IMR-90 (cell line): ENCODE results near the gene GNB5. TPM values are rescaled to one million over a fixed set of nuclear protein-coding genes. Genes with fewer than 3 reads are reported as not detected.

Experiments used
- ATAC-seq: fragments of 200-7000 bp; cut with Tn5 transposase; 2 replicates; pipeline ENCODE4 v1.9.1; 2020; ENCODE audit warnings: low read depth, mild to moderate bottlenecking, moderate library complexity
- BruUV-seq: library from RNA; stranded (reverse); fragments of 400-500 nt; replicated peaks from 2 replicates; lab custom pipeline; 2021; lab: Mats Ljungman, UMichigan
- CTCF ChIA-PET: fragments of 300-600 bp; formaldehyde crosslinking; extraction: SDS; loops from one replicate; lab custom pipeline; 2021; ENCODE audit warnings: antibody characterized with exemption; lab: Yijun Ruan, JAX
- POLR2A ChIA-PET: fragments of 300-600 bp; sonication (Branson Sonifier 250); formaldehyde crosslinking; loops from one replicate; lab custom pipeline; 2022; ENCODE audit warnings: antibody characterized with exemption; ENCODE audit not compliant: unreplicated experiment; lab: Charles Lee
- DNase-seq: peaks from one replicate; pipeline ENCODE4 v3.0.0; 2013
- H2AFZ ChIP-seq: replicated peaks from 2 replicates; pipeline ENCODE3; 2013; ENCODE audit warnings: low read length, mild to moderate bottlenecking; ENCODE audit not compliant: poor library complexity
- H2AK5ac ChIP-seq: 2 replicates; pipeline ENCODE4 v1.6.1; 2013; ENCODE audit warnings: low read depth, low read length, inconsistent platforms
- H2AK9ac ChIP-seq: replicated peaks from 2 replicates; pipeline ENCODE3; 2013; ENCODE audit warnings: mild to moderate bottlenecking, low read depth, low read length, moderate library complexity; ENCODE audit not compliant: poor library complexity
- H2BK120ac ChIP-seq: 2 replicates; pipeline ENCODE4 v1.6.1; 2013; ENCODE audit warnings: low read depth, low read length, inconsistent platforms
- H2BK15ac ChIP-seq: 3 replicates; pipeline ENCODE4 v1.6.1; 2013; ENCODE audit warnings: low read depth, low read length, inconsistent platforms
- H2BK20ac ChIP-seq: 2 replicates; pipeline ENCODE4 v1.6.1; 2013; ENCODE audit warnings: low read depth, mild to moderate bottlenecking, inconsistent platforms, low read length, moderate library complexity
- H2BK5ac ChIP-seq: 2 replicates; pipeline ENCODE4 v1.6.1; 2013; ENCODE audit warnings: mild to moderate bottlenecking, low read depth, low read length, inconsistent platforms; ENCODE audit not compliant: poor library complexity, severe bottlenecking
- H3K14ac ChIP-seq: replicated peaks from 2 replicates; pipeline ENCODE4 v1.6.1; 2013; ENCODE audit warnings: low read depth, low read length, inconsistent platforms
- H3K18ac ChIP-seq: 2 replicates; pipeline ENCODE4 v1.6.1; 2013; ENCODE audit warnings: low read depth, low read length, control low read depth
- H3K23ac ChIP-seq: 2 replicates; pipeline ENCODE4 v1.6.1; 2013; ENCODE audit warnings: low read depth, low read length, inconsistent platforms
- H3K27ac ChIP-seq: 2 replicates; pipeline ENCODE4 v1.5.1; 2013; ENCODE audit warnings: mild to moderate bottlenecking, control low read depth, low read length; ENCODE audit not compliant: insufficient read depth
- H3K27me3 ChIP-seq: 2 replicates; pipeline ENCODE4 v1.6.1; 2013; ENCODE audit warnings: low read length; ENCODE audit not compliant: control insufficient read depth, insufficient read depth
- H3K36me3 ChIP-seq: 2 replicates; pipeline ENCODE4 v1.6.1; 2013; ENCODE audit warnings: low read length, mixed read lengths; ENCODE audit not compliant: control insufficient read depth, insufficient read depth
- H3K4ac ChIP-seq: 2 replicates; pipeline ENCODE4 v1.6.1; 2013; ENCODE audit warnings: low read depth, low read length, inconsistent platforms
- H3K4me1 ChIP-seq: 2 replicates; pipeline ENCODE4 v1.6.1; 2013; ENCODE audit warnings: low read length, mixed read lengths; ENCODE audit not compliant: control insufficient read depth, insufficient read depth
- H3K4me2 ChIP-seq: 2 replicates; pipeline ENCODE4 v1.6.1; 2013; ENCODE audit warnings: low read depth, mild to moderate bottlenecking, control low read depth, low read length, moderate library complexity
- H3K4me3 ChIP-seq: 2 replicates; pipeline ENCODE4 v1.5.1; 2013; ENCODE audit warnings: low read depth, mild to moderate bottlenecking, control low read depth, low read length, moderate library complexity; ENCODE audit not compliant: insufficient read depth
- H3K56ac ChIP-seq: 2 replicates; pipeline ENCODE4 v1.6.1; 2013; ENCODE audit warnings: low read length, inconsistent platforms; ENCODE audit not compliant: insufficient read depth; ENCODE audit errors: extremely low read depth
- H3K79me1 ChIP-seq, 2 experiments: 2 replicates each; pipeline ENCODE4 v1.6.1; 2013; ENCODE audit warnings: low read length in 2 of 2, inconsistent platforms in 1 of 2, low read depth in 1 of 2
- H3K9ac ChIP-seq: 2 replicates; pipeline ENCODE4 v1.6.1; 2013; ENCODE audit warnings: low read depth, low read length, control low read depth
- H3K9me1 ChIP-seq: 2 replicates; pipeline ENCODE4 v1.6.1; 2013; ENCODE audit warnings: low read length, inconsistent platforms; ENCODE audit not compliant: insufficient read depth
- H3K9me3 ChIP-seq: 2 replicates; pipeline ENCODE4 v1.6.1; 2013; ENCODE audit warnings: low read length; ENCODE audit not compliant: control insufficient read depth, insufficient read depth
- H4K20me1 ChIP-seq: 2 replicates; pipeline ENCODE4 v1.6.1; 2013; ENCODE audit warnings: low read length, inconsistent platforms; ENCODE audit not compliant: insufficient read depth
- H4K5ac ChIP-seq: 2 replicates; pipeline ENCODE4 v1.6.1; 2013; ENCODE audit warnings: mild to moderate bottlenecking, low read depth, low read length, control low read depth
- H4K8ac ChIP-seq, 2 experiments: 2 replicates each; pipeline ENCODE4 v1.6.1; 2013; ENCODE audit warnings: low read depth in 2 of 2, low read length in 2 of 2, control low read depth in 1 of 2, inconsistent platforms in 1 of 2
- H4K91ac ChIP-seq: 2 replicates; pipeline ENCODE4 v1.6.1; 2013; ENCODE audit warnings: low read depth, low read length, inconsistent platforms; ENCODE audit not compliant: insufficient read depth
- NFE2L2 ChIP-seq: fragments of 150-350 bp; IDR thresholded peaks from 2 replicates; pipeline ENCODE4 v1.6.1; 2016; ENCODE audit warnings: low read depth, mild to moderate bottlenecking, low read length
- POLR2A ChIP-seq: IDR thresholded peaks from 2 replicates; pipeline ENCODE4 v1.6.1; 2012; ENCODE audit warnings: mild to moderate bottlenecking, low read depth, low read length
- RAD21 ChIP-seq: IDR thresholded peaks from 2 replicates; pipeline ENCODE4 v1.6.1; 2012; ENCODE audit warnings: low read length, improper control_type of control experiment
- SMC3 ChIP-seq: fragments of 150-350 bp; IDR thresholded peaks from 2 replicates; pipeline ENCODE4 v1.6.1; 2016; ENCODE audit warnings: low read depth, mild to moderate bottlenecking, antibody characterized with exemption, low read length, moderate library complexity
- WGBS, 2 experiments: methylation state at CpG; one replicate each; pipeline versions ENCODE4 v1.1.5 to v1.1.7; 2013; ENCODE audit warnings: missing lambda C conversion rate in 2 of 2; ENCODE audit not compliant: insufficient read length in 1 of 2; ENCODE audit errors: extremely low coverage in 2 of 2; 5-methylcytosine and 5-hydroxymethylcytosine counted together
- dilution Hi-C: fragments of 300-500 bp; cut with HindIII; formaldehyde crosslinking; loops from one replicate; pipeline ENCODE4 v1.14.3; 2018; ENCODE audit warnings: low sequenced_read_pairs; ENCODE audit not compliant: unreplicated experiment
- in situ Hi-C: fragments of 300-500 bp; cut with MboI; formaldehyde crosslinking; loops from 3 replicates; pipeline ENCODE4 v1.14.3; 2019; ENCODE audit warnings: low sequenced_read_pairs, inconsistent platforms, mixed read lengths
- intact Hi-C: fragments of 100-400 bp; cut with micrococcal nuclease; formaldehyde crosslinking; loops from 2 replicates; pipeline ENCODE4 v1.10.0; 2022
- polyA plus RNA-seq, 3 experiments: library from polyadenylated mRNA; depleted of rRNA; stranded (reverse); fragments of >200 nt; gene quantifications; 2 replicates each; pipeline ENCODE4 v1.2.3, GENCODE V29; 2012; ENCODE audit warnings: low replicate concordance in 1 of 3
- total RNA-seq: library from RNA; depleted of rRNA; stranded (reverse); fragments of >200 nt; gene quantifications from 2 replicates; pipeline ENCODE4 v1.2.3, GENCODE V29; 2012
- TF ChIP-seq, protein P1 (sequence below): fragments of 150-350 bp; IDR thresholded peaks from 2 replicates; pipeline ENCODE4 v1.6.1; 2017; ENCODE audit warnings: mild to moderate bottlenecking, antibody characterized with exemption, low read length, low read depth
- TF ChIP-seq, protein P2 (sequence below): conservative IDR thresholded peaks from 2 replicates; pipeline ENCODE4 v1.5.1; 2012; ENCODE audit warnings: mild to moderate bottlenecking, low read depth, low read length, improper control_type of control experiment

GNB5 gene
- total and polyA plus RNA-seq, 2 of the 4 experiments (the other 2 are of a cell fraction) = 27.7 to 33.2 TPM

DNA sequence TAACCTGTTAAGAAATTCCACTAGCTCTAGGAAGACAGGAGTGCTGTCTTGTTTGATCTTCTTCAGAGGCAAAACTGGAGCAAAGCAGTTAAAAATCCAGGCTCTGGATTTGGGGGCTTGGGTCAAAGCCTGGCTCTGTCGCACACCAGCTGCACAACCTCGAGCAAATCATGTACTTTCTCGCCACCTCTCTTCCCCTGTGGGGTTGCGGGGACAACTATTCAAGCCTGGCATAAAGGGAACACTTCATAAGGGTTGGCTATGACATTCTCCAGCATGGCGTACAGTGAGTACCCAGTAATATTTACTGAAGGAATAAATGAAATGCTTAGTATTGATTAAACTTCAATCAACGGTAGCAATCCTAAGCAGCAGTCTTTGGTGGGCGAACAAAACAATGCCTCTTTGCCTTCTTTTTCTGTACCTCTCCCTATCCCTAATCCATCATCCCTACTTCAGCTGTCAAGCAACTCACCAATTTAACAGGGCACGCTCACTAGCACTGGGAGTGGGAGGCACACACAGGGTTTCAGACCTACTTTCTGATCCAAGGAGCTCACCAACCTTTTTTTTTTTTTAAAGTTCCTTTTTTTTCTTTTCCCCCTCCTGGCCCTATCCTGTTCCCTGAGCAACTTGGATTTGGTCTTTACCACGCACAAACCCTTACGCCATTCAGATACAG, 33.0 kb downstream of the GNB5 start:
- ATAC-seq (no peak), DNase-seq (no peak)
- H3K9me1 ChIP-seq = peaks cover 21% of the 10 kb centered on the region
- no peak overlapping the region for H3K14ac ChIP-seq
- peak overlapping the region; percentile 28; the same call in 1 of the 2 replicates for H2AK5ac ChIP-seq
- BruUV-seq = no TSS peak
- H3K9ac ChIP-seq = no peak overlapping the region
- no peak overlapping the region for H4K91ac ChIP-seq
- peaks cover 24 to 36% of the 10 kb centered on the region in 2 experiments; a peak in 3 of 4 replicates for H3K79me1 ChIP-seq
- peaks cover 18% of the 10 kb centered on the region for H3K4me1 ChIP-seq
- H2BK120ac ChIP-seq = no peak overlapping the region
- no peak overlapping the region for H2AFZ ChIP-seq
- no peak overlapping the region for H3K23ac ChIP-seq
- no peaks in the 10 kb centered on the region; the same call in 1 of the 2 replicates for H4K20me1 ChIP-seq
- no peak overlapping the region for H2BK5ac ChIP-seq
- no peak overlapping the region for H3K56ac ChIP-seq
- no peak overlapping the region for H3K18ac ChIP-seq
- 80% methylated on average over 1 of the region's 10 CpGs; no CpG with 5 or more reads in 1 of the 2 experiments for WGBS, 2 experiments
- intact Hi-C loops = no loop called here
- CTCF ChIA-PET = interaction anchor here (0.5 to 1.0 kb wide), 5 partner anchors 11 to 241 kb away, joined by 3 to 6 read pairs (median 3); no protein-coding TSS in a partner anchor
- H2BK15ac ChIP-seq = no peak overlapping the region
- no peak overlapping the region for H4K5ac ChIP-seq
- H3K36me3 ChIP-seq = peaks cover 4% of the 10 kb centered on the region; the same call in 1 of the 2 replicates
- no peak overlapping the region for H2AK9ac ChIP-seq
- no peak overlapping the region for H4K8ac ChIP-seq
- dilution Hi-C loops = no loop called here
- H3K4me3 ChIP-seq = no peak overlapping the region
- no peaks in the 10 kb centered on the region for H3K27me3 ChIP-seq
- H3K4me2 ChIP-seq = no peak overlapping the region
- POLR2A ChIA-PET = no interaction called here
- in situ Hi-C loops = no loop called here
- H2BK20ac ChIP-seq = no peak overlapping the region
- H3K27ac ChIP-seq = no peak overlapping the region
- H3K9me3 ChIP-seq = no peaks in the 10 kb centered on the region
- no peak overlapping the region for H3K4ac ChIP-seq
- TF ChIP-seq, protein P1, sequence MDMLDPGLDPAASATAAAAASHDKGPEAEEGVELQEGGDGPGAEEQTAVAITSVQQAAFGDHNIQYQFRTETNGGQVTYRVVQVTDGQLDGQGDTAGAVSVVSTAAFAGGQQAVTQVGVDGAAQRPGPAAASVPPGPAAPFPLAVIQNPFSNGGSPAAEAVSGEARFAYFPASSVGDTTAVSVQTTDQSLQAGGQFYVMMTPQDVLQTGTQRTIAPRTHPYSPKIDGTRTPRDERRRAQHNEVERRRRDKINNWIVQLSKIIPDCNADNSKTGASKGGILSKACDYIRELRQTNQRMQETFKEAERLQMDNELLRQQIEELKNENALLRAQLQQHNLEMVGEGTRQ = no peak
- no peak for TF ChIP-seq POLR2A
- TF ChIP-seq, protein P2, sequence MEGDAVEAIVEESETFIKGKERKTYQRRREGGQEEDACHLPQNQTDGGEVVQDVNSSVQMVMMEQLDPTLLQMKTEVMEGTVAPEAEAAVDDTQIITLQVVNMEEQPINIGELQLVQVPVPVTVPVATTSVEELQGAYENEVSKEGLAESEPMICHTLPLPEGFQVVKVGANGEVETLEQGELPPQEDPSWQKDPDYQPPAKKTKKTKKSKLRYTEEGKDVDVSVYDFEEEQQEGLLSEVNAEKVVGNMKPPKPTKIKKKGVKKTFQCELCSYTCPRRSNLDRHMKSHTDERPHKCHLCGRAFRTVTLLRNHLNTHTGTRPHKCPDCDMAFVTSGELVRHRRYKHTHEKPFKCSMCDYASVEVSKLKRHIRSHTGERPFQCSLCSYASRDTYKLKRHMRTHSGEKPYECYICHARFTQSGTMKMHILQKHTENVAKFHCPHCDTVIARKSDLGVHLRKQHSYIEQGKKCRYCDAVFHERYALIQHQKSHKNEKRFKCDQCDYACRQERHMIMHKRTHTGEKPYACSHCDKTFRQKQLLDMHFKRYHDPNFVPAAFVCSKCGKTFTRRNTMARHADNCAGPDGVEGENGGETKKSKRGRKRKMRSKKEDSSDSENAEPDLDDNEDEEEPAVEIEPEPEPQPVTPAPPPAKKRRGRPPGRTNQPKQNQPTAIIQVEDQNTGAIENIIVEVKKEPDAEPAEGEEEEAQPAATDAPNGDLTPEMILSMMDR = no peak
- TF ChIP-seq NFE2L2 = no peak
- no peak for TF ChIP-seq RAD21
- no peak for TF ChIP-seq SMC3
